Chondrocyte (in vitro differentiated cells): ENCODE data around the gene NR5A2. TPM values are rescaled to one million over a fixed set of nuclear protein-coding genes. Genes with fewer than 3 reads are reported as not detected.

Experiments used
- DNase-seq: peaks from one replicate; pipeline ENCODE4 v3.0.0; 2021; ENCODE audit warnings: mixed read lengths, low spot score
- H3K27ac Mint-ChIP-seq: one replicate; pipeline ENCODE4 v1.8.0; 2021; ENCODE audit warnings: mild to moderate bottlenecking, moderate library complexity, mixed read lengths; ENCODE audit not compliant: unreplicated experiment
- H3K27me3 Mint-ChIP-seq: 2 replicates; pipeline ENCODE4 v1.8.0; 2021; ENCODE audit warnings: low read depth, mixed read lengths
- H3K36me3 Mint-ChIP-seq: 2 replicates; pipeline ENCODE4 v1.8.0; 2021; ENCODE audit warnings: low read depth, mixed read lengths
- H3K4me1 Mint-ChIP-seq: 2 replicates; pipeline ENCODE4 v1.8.0; 2021; ENCODE audit warnings: low read depth, mild to moderate bottlenecking, mixed read lengths
- H3K4me3 Mint-ChIP-seq: one replicate; pipeline ENCODE4 v1.8.0; 2021; ENCODE audit warnings: mild to moderate bottlenecking, moderate library complexity, mixed read lengths; ENCODE audit not compliant: unreplicated experiment
- H3K9me3 Mint-ChIP-seq: 2 replicates; pipeline ENCODE4 v1.8.0; 2021; ENCODE audit warnings: low read depth, mixed read lengths
- total RNA-seq: library from RNA; stranded (reverse); gene quantifications from 3 replicates; pipeline ENCODE4 v1.2.1, GENCODE V29; 2021
- TF ChIP-seq, protein P1 (sequence below): fragments of 200-600 bp; sonication (generic); IDR thresholded peaks from 2 replicates; pipeline ENCODE4 v1.5.0; 2021; ENCODE audit warnings: antibody characterized with exemption, mild to moderate bottlenecking, moderate library complexity

NR5A2 gene
- total RNA-seq, 1 donor from 2014 or later: not detected

DNA sequence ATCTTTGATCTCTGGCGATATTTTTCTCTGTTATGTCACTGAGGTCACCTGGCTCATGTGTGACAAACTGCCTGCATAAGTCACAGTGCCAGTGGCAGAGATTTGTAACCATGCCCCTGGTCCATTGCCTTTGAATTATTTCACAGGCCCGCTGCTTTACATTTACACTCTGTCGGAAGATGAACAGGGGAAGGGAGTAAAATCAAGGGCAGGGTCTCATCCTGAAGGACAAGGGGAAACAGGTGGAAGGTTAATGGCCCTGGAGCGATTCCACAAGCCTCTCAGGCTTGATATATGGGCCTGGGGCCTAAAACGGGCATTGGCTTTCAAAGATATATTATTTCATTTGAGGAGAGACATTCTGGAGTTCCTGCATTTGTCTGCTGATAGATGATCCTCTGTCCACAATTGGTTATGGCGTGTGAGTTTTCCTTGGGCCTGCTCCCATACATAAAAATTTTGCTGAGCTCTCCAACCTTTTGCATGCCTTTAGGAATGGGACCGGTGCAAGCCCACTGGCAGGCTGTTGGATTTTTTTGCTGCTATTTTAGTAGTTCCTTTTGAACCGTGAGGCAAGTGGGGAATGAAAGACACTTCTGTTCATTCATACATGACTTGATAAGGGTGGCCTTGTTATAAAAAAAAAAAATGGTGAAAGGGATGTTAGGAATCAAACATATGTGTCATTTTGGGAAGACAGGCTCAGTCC, 51.9 kb downstream of the NR5A2 start:
- Mint-ChIP-seq H3K4me1 (peaks cover 8% of the 10 kb centered on the region), H3K4me3 (no peak overlapping the region), H3K9me3 (no peaks in the 10 kb centered on the region), H3K36me3 (no peaks in the 10 kb centered on the region), H3K27ac (no peak overlapping the region), H3K27me3 (peaks cover 35% of the 10 kb centered on the region)
- DNase-seq: no peak
- TF ChIP-seq, protein P1, sequence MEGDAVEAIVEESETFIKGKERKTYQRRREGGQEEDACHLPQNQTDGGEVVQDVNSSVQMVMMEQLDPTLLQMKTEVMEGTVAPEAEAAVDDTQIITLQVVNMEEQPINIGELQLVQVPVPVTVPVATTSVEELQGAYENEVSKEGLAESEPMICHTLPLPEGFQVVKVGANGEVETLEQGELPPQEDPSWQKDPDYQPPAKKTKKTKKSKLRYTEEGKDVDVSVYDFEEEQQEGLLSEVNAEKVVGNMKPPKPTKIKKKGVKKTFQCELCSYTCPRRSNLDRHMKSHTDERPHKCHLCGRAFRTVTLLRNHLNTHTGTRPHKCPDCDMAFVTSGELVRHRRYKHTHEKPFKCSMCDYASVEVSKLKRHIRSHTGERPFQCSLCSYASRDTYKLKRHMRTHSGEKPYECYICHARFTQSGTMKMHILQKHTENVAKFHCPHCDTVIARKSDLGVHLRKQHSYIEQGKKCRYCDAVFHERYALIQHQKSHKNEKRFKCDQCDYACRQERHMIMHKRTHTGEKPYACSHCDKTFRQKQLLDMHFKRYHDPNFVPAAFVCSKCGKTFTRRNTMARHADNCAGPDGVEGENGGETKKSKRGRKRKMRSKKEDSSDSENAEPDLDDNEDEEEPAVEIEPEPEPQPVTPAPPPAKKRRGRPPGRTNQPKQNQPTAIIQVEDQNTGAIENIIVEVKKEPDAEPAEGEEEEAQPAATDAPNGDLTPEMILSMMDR: no peak

DNA sequence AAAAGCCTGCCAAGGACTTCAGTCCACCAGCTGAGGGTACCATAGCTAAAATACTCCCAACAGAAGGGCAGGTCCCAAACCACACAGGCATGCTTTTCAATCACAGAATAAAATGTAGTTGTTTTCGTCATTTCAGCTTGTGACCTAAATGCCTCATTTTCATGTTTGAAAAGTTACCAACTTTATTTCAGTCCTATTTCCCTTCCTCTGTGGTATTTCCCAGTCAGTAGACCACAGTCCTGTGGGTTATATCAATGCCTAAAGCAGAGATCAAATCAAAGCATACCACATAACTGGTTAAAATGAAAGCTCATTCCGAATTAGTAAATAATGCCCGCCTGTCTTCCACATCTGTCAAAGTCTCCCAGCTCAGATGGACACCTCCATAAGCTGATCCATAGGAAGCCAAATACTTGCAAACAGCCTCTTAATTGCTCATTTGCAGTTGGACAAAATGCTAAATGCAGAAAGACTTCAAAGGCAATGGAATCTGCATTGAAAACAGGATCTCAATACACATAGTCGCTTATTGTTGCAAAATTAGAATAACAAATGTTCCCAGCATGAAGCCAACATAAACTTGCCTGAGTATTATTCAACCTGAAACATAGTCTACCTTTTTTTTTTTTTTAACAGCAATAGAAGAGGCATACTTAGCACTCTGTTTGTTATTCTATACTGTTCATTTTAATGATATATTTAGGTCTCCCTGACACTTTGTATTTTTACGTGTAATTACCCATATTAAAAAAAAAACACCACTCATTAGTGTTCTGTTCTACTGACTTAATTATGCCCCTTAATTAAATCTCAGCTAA, 53.9 kb downstream of the NR5A2 start:
- TF ChIP-seq, protein P1: no peak
- no peak overlapping the region for H3K27ac Mint-ChIP-seq
- H3K4me1 Mint-ChIP-seq: peaks cover 3% of the 10 kb centered on the region
- H3K27me3 Mint-ChIP-seq: peaks cover 42% of the 10 kb centered on the region
- no peak for DNase-seq
- H3K4me3 Mint-ChIP-seq: no peak overlapping the region
- no peaks in the 10 kb centered on the region for H3K36me3 Mint-ChIP-seq
- no peaks in the 10 kb centered on the region for H3K9me3 Mint-ChIP-seq

DNA sequence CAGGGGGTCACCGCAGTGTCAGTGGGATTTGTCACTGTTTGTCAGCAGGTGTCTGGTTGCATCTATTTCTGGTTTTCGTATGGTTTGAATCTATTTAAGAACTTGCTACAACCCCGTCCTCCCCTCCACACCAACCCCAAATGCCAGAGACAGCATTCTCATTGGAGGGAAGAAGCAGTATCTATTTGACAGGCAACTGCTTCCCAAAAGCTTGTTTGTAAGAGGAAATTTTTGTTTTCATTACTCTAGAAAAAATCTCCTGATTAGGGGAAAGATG, 54.4 kb downstream of the NR5A2 start:
- Mint-ChIP-seq H3K27me3 (peaks cover 42% of the 10 kb centered on the region), H3K36me3 (no peaks in the 10 kb centered on the region), H3K4me1 (no peaks in the 10 kb centered on the region), H3K4me3 (no peak overlapping the region), H3K27ac (no peak overlapping the region), H3K9me3 (no peaks in the 10 kb centered on the region)
- TF ChIP-seq, protein P1: no peak
- DNase-seq: no peak

DNA sequence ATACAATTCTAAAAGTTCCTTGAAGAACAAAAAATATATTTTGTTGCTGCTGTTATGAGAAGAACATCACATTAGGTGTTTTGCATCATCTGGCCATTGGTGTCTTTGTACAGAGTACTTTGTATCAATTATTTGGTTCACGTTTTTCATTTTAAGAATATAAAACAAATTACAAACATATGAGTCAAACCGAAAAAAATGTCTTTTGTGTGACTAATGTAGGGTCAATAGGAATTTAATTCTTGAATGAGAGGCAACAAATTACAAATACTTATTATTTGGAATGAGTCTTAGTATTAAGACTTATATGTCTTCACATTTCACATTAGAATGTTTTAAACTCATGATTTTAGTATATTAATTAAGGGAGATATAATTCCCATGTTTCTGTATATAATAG, 54.8 kb downstream of the NR5A2 start:
- Mint-ChIP-seq H3K9me3 (no peaks in the 10 kb centered on the region), H3K36me3 (no peaks in the 10 kb centered on the region), H3K27ac (no peak overlapping the region), H3K4me1 (no peaks in the 10 kb centered on the region), H3K4me3 (no peak overlapping the region), H3K27me3 (peaks cover 45% of the 10 kb centered on the region)
- TF ChIP-seq, protein P1: no peak
- no peak for DNase-seq

DNA sequence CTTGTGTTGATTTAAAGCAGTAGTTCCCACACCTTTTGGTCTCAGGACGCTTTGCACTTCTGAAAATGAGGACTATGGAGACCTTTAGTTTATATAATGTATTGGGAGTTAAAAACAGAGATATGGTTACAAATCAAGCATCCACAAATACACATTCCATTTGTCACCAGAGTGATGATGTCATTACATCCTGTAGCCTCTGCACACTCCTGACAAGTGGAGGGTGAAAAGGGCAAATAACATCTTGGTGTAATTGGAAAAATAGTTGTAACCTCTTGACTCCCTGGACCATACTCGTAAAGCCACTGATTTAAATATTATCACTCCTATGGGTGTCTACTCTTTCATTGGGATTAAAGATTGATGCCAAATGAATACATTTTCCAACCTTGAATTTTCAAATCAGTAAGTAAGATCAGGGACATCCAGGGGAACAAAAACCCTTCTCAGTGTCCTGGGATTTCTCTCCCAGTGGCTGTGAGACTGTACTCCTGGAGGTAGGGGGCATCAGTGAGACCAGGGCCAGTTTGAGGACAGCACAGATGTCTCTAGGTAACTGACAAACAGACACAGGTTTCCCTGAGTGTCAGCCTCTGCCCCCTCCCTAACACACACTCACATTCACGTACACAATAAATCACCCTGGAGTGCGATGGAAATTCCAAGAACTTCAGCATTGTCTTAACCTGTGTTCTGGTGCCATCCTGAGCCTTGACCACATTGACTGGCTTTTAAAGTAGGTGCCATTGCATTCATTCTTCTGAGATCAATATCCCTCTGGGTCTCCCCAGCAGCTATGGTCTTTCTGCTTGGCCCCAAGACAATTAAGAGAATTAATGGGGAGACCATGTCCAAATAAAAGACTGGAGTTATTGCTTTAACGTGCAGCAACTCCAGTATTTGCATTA, 63.0 kb downstream of the NR5A2 start:
- no peaks in the 10 kb centered on the region for H3K36me3 Mint-ChIP-seq
- peaks cover 30% of the 10 kb centered on the region for H3K27me3 Mint-ChIP-seq
- no peak overlapping the region for H3K27ac Mint-ChIP-seq
- H3K9me3 Mint-ChIP-seq: no peaks in the 10 kb centered on the region
- H3K4me3 Mint-ChIP-seq: no peak overlapping the region
- no peaks in the 10 kb centered on the region for H3K4me1 Mint-ChIP-seq
- DNase-seq: no peak
- TF ChIP-seq, protein P1: peak; percentile 37
